ENCODE measurements around the gene PRLHR.

GRCh38 chr10:118565301-118566075 lies 30.0 kb downstream of the PRLHR start:
- TF ChIP-seq POLR2AphosphoS5 (IDR thresholded peaks at IDR 0.05) (no peak), EP300 (IDR thresholded peaks at IDR 0.05) (no peak), CTCF (IDR thresholded peaks at IDR 0.05) (no peak), POLR2A (IDR thresholded peaks at IDR 0.05) (no peak)

All from upper lobe of left lung (tissue), 4 donors.